Neutrophil (primary cell): ENCODE data around the gene TSHZ2.
"Not testable (repeated sequence)": the region's sequence is repeated elsewhere in the genome, so short reads cannot be mapped to it uniquely, and the experiment has no call there.

Experiments
- H3K27ac ChIP-seq: fragments of 200-600 bp; sonication (generic); 2 replicates; pipeline ENCODE4 v1.5.1; 2016; ENCODE audit warnings: mild to moderate bottlenecking, moderate library complexity
- H3K27me3 ChIP-seq: fragments of 200-600 bp; sonication (generic); 2 replicates; pipeline ENCODE4 v1.6.0; 2016; ENCODE audit warnings: mild to moderate bottlenecking
- H3K36me3 ChIP-seq: fragments of 200-600 bp; sonication (generic); 2 replicates; pipeline ENCODE4 v1.5.1; 2017
- H3K4me1 ChIP-seq, 2 experiments: fragments of 200-600 bp in 1 of 2; sonication (generic) in 1 of 2; 1 replicate in 1 of 2; 2 replicates in 1 of 2; pipeline versions ENCODE4 v1.5.1 to v1.6.1; 2013 to 2016; ENCODE audit warnings: low read depth in 1 of 2, low read length in 1 of 2, mild to moderate bottlenecking in 1 of 2, moderate library complexity in 1 of 2; ENCODE audit not compliant: control insufficient read depth in 1 of 2, insufficient read depth in 1 of 2
- H3K4me3 ChIP-seq, 2 experiments: fragments of 200-600 bp in 1 of 2; sonication (generic) in 1 of 2; 1 replicate in 1 of 2; 2 replicates in 1 of 2; pipeline ENCODE4 v1.5.1; 2013 to 2016; ENCODE audit warnings: low read depth in 1 of 2, low read length in 1 of 2, mild to moderate bottlenecking in 1 of 2, moderate library complexity in 1 of 2
- H3K9me3 ChIP-seq: fragments of 200-600 bp; sonication (generic); 2 replicates; pipeline ENCODE4 v1.5.1; 2016
- CTCF ChIP-seq: fragments of 200-600 bp; sonication (generic); IDR thresholded peaks from 2 replicates; pipeline ENCODE4 v1.5.1; 2016; ENCODE audit warnings: antibody characterized with exemption

Gene TSHZ2

DNA sequence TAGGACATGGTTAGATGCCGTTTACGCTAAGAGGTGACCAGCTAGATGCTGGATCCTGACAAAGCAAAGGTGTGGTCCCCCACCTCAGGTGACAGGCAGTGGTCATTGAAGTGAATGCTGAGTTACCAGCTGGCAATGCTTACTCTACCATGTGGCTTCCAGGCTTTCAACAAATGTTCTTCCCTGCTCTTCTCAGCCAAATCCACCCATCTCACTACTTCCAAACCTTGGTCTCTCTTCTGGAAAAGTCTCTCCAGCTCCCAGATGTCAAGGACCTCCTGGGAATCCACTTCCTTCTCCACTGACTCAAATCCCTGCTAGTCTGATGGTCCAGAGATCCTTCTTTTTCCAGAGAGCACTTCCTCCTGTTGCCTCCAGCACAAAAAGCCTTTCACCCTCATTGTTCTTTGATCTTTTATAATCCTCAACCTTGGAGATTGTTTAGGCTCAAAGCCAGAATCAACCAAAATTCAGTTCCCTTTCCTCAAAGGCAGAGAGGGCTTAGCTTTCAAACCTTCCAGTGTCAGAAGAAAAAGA is 393.4 kb downstream of the TSHZ2 start:
- Histone ChIP-seq H3K36me3 (no peaks in the 10 kb centered on the region), H3K4me3 (no peak overlapping the region), H3K27ac (no peak overlapping the region), H3K27me3 (no peaks in the 10 kb centered on the region), H3K4me1 (no peaks in the 10 kb centered on the region), H3K9me3 (no peaks in the 10 kb centered on the region)
- TF ChIP-seq CTCF = no peak

GRCh38 chr20:53366928-53367327 is 394.8 kb downstream of the TSHZ2 start:
- H3K4me3 ChIP-seq, H3K27ac ChIP-seq, H3K36me3 ChIP-seq, H3K27me3 ChIP-seq, H3K4me1 ChIP-seq, H3K9me3 ChIP-seq: not testable (repeated sequence)

GRCh38 chr20:53369871-53370270 is 397.7 kb downstream of the TSHZ2 start:
- Histone ChIP-seq H3K4me3 (no peak overlapping the region), H3K27ac (no peak overlapping the region), H3K4me1 (peaks cover 0 to 11% of the 10 kb centered on the region in 2 experiments), H3K9me3 (no peaks in the 10 kb centered on the region), H3K27me3 (no peaks in the 10 kb centered on the region), H3K36me3 (no peaks in the 10 kb centered on the region)
- TF ChIP-seq CTCF = no peak

GRCh38 chr20:53370345-53370961 is 398.3 kb downstream of the TSHZ2 start:
- Histone ChIP-seq H3K36me3 (no peaks in the 10 kb centered on the region), H3K4me3 (no peak overlapping the region), H3K27me3 (no peaks in the 10 kb centered on the region), H3K4me1 (peaks cover 0 to 11% of the 10 kb centered on the region in 2 experiments), H3K27ac (no peak overlapping the region), H3K9me3 (no peaks in the 10 kb centered on the region)
- no peak for TF ChIP-seq CTCF

DNA sequence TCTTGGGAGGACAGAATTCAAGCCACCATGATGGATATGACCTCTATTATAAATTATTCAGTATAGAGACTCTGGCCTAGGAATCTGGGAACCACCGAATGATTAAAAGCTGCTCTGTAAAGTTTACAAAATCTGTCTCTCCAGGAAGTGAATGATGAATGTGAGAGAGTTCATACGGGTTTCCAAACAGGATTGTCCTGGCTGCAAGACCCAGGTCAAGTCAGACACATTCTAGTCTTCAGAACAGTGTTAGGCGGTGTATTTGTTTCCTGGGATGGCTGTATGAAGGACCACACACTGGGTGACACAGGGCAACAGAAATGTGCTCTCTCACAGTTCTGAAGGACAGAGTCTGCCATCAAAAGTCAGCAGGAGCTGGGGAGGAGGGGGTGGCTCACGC is 399.1 kb downstream of the TSHZ2 start:
- Histone ChIP-seq H3K27me3 (no peaks in the 10 kb centered on the region), H3K9me3 (no peaks in the 10 kb centered on the region), H3K4me3 (no peak overlapping the region), H3K36me3 (no peaks in the 10 kb centered on the region), H3K4me1 (peaks cover 0 to 11% of the 10 kb centered on the region in 2 experiments), H3K27ac (no peak overlapping the region)
- TF ChIP-seq CTCF = no peak

DNA sequence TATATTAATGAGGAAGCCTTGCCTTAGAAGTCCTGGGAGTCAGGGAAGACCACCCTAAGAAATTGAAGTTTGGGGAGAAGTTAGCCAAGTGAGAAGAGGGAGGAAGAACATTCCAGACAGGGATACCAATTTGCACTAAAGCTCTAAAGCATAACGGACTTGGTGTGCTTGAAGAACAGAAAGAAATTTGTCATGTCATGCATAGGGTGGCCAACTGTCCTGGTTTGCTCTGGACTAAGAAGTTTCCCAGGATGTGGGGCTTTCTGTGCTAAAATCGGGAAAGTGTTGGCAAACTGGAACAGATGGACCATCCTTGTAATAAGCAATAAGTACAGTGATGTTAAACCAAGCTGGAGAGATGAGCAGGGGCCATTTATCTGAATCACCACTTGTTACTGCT is 403.9 kb downstream of the TSHZ2 start:
- H3K4me1 ChIP-seq = peaks cover 0 to 11% of the 10 kb centered on the region in 2 experiments
- TF ChIP-seq CTCF = no peak
- no peak overlapping the region for H3K27ac ChIP-seq
- no peaks in the 10 kb centered on the region for H3K36me3 ChIP-seq
- H3K27me3 ChIP-seq = no peaks in the 10 kb centered on the region
- H3K4me3 ChIP-seq = no peak overlapping the region
- no peaks in the 10 kb centered on the region for H3K9me3 ChIP-seq
